Measurements from ENCODE around the gene FXYD7.
A peak's percentile ranks its signal among the peaks of the same experiment; 100 is the strongest.
"Not testable (repeated sequence)": the region's sequence is repeated elsewhere in the genome, so short reads cannot be mapped to it uniquely, and the experiment has no call there.

FXYD7 gene

GRCh38 chr19:35128398-35129057 is 14.5 kb upstream of the FXYD7 start:
- DNase-seq: no peak

- not testable (repeated sequence) for DNase-seq
Measured at GRCh38 chr19:35129724-35130274, 13.3 kb upstream of the FXYD7 start.

GRCh38 chr19:35130761-35131720 is 12.0 kb upstream of the FXYD7 start:
- DNase-seq: no peak

GRCh38 chr19:35132254-35132653 is 10.8 kb upstream of the FXYD7 start:
- DNase-seq: no peak

GRCh38 chr19:35133826-35134225 is 9.2 kb upstream of the FXYD7 start:
- DNase-seq: no peak

- DNase-seq: no peak
Measured at GRCh38 chr19:35134601-35135242, 8.3 kb upstream of the FXYD7 start, which contains the start of gene LGI4. TSS of gene LGI4 (minus strand) at chr19:35135059. CDS start at chr19:35134680, 379 bp downstream.

GRCh38 chr19:35135389-35135909 is 7.6 kb upstream of the FXYD7 start:
- peak; percentile 51 to 56 for DNase-seq

- DNase-seq: no peak
Measured at GRCh38 chr19:35136231-35136630, 6.8 kb upstream of the FXYD7 start.

- DNase-seq: no peak
Measured at GRCh38 chr19:35136977-35137702, 5.9 kb upstream of the FXYD7 start.

- DNase-seq: no peak
Measured at GRCh38 chr19:35138305-35138892, 4.7 kb upstream of the FXYD7 start, which contains the start of gene FXYD1. TSS of gene FXYD1 (plus strand) at chr19:35138824. CDS start at chr19:35140080, 1,256 bp downstream.

- DNase-seq: no peak
Measured at GRCh38 chr19:35140207-35140961, 2.7 kb upstream of the FXYD7 start.

GRCh38 chr19:35140962-35141836 is 1.9 kb upstream of the FXYD7 start:
- DNase-seq: peak; percentile 97

- no peak for DNase-seq
Measured at GRCh38 chr19:35141837-35142605, 1.0 kb upstream of the FXYD7 start.

GRCh38 chr19:35142606-35143230 is 337 bp upstream of the FXYD7 start:
- peak; percentile 64 to 66 for DNase-seq

- DNase-seq: no peak
Measured at GRCh38 chr19:35143818-35144217, 763 bp downstream of the FXYD7 start.

- DNase-seq: no peak
Measured at GRCh38 chr19:35144259-35144599, 1.2 kb downstream of the FXYD7 start.

- DNase-seq: no peak
Measured at GRCh38 chr19:35144600-35145436, 1.8 kb downstream of the FXYD7 start.
